Keratinocyte (primary cell): ENCODE data around the gene RALGPS2.

Source experiments
- CTCF ChIP-seq, 3 experiments: IDR thresholded peaks in 1 of 3; conservative IDR thresholded peaks in 1 of 3; optimal IDR thresholded peaks in 1 of 3; 2 replicates in 2 of 3; 3 replicates in 1 of 3; pipeline versions ENCODE3 to v1.5.1; 2011; ENCODE audit warnings: low read length in 3 of 3, mild to moderate bottlenecking in 3 of 3, moderate library complexity in 2 of 3, control low read depth in 1 of 3, inconsistent platforms in 1 of 3; ENCODE audit not compliant: insufficient read depth in 2 of 3; ENCODE audit errors: extremely low read depth in 1 of 3
- EZH2 ChIP-seq: IDR thresholded peaks from one replicate; pipeline ENCODE4 v1.6.1; 2012; ENCODE audit warnings: inconsistent platforms, mild to moderate bottlenecking, low read length, moderate library complexity

GRCh38 chr1:178881950-178882349, 156.9 kb downstream of the RALGPS2 start:
- TF ChIP-seq CTCF (optimal IDR thresholded peaks at IDR 0.05 in 1 of 3, IDR thresholded peaks at IDR 0.05 in 1 of 3, conservative IDR thresholded peaks at IDR 0.05 in 1 of 3; ENCODE audit: extremely low read depth in 1 of 3, insufficient read depth in 2 of 3, low read length in 3 of 3) (no peak), EZH2 (no peak)
